Calu3 (cell line): ENCODE data around the gene NISCH. TPM values are rescaled to one million over a fixed set of nuclear protein-coding genes. Genes with fewer than 3 reads are reported as not detected.

Experiments
- BruUV-seq: library from RNA; stranded (reverse); fragments of 400-500 nt; replicated peaks from 2 replicates; lab custom pipeline; 2021; lab: Mats Ljungman, UMichigan
- CTCF ChIA-PET: fragments of 300-600 bp; sonication (Branson Sonifier 250); formaldehyde crosslinking; loops from one replicate; lab custom pipeline; 2022; ENCODE audit warnings: antibody characterized with exemption; lab: Charles Lee
- DNase-seq: peaks from one replicate; pipeline ENCODE4 v3.0.0; 2022
- H3K27ac Mint-ChIP-seq: one replicate; pipeline ENCODE4 v1.8.0; 2022; ENCODE audit warnings: mixed read lengths; ENCODE audit not compliant: unreplicated experiment
- H3K27me3 Mint-ChIP-seq: one replicate; pipeline ENCODE4 v1.8.0; 2022; ENCODE audit warnings: mixed read lengths; ENCODE audit not compliant: unreplicated experiment
- H3K36me3 Mint-ChIP-seq: one replicate; pipeline ENCODE4 v1.8.0; 2022; ENCODE audit warnings: mild to moderate bottlenecking, moderate library complexity, mixed read lengths; ENCODE audit not compliant: insufficient read depth, unreplicated experiment
- H3K4me1 Mint-ChIP-seq: one replicate; pipeline ENCODE4 v1.8.0; 2022; ENCODE audit warnings: mild to moderate bottlenecking, low read depth, mixed read lengths; ENCODE audit not compliant: unreplicated experiment
- H3K4me3 Mint-ChIP-seq: one replicate; pipeline ENCODE4 v1.8.0; 2022; ENCODE audit warnings: mild to moderate bottlenecking, low read depth, moderate library complexity, mixed read lengths; ENCODE audit not compliant: unreplicated experiment
- H3K9me3 Mint-ChIP-seq: one replicate; pipeline ENCODE4 v1.8.0; 2022; ENCODE audit warnings: low read depth, mixed read lengths; ENCODE audit not compliant: unreplicated experiment
- intact Hi-C: fragments of 100-400 bp; cut with micrococcal nuclease; formaldehyde crosslinking; loops from one replicate; pipeline ENCODE4 v1.10.0; 2022; ENCODE audit not compliant: unreplicated experiment
- total RNA-seq: library from RNA; stranded (reverse); gene quantifications from 2 replicates; pipeline ENCODE4 v1.2.3, GENCODE V29; 2022
- TF ChIP-seq, protein P1 (sequence below): fragments of 200-600 bp; IDR thresholded peaks from one replicate; pipeline ENCODE4 v1.8.0; 2022; ENCODE audit warnings: antibody characterized with exemption; ENCODE audit not compliant: unreplicated experiment

Gene NISCH
- total RNA-seq, 1 experiment from 2014 or later, result 58.6 TPM

DNA sequence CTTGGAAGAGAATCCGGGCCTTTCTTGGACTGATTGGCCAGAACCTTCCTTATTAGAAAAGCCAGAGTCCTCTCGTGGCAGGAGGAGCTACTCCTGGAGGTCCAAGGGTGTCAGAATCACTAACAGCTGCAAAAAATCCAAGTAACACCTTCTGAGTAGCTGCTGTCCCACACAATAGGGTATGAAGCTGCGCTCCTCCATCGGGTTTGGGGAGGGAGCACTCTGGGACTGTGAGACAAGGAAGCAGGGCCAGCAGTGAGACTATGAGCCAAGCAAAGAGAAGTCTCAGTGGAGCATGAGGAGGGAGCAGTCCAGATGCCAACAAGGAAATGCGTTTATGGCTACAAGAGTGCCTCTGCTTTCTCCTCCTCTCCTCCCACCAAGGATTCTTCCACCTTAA is 32.2 kb upstream of the NISCH start:
- CTCF ChIA-PET, result interaction anchor here (0.6 kb wide), 1 partner anchor 122 kb away, joined by 3 read pairs; no protein-coding TSS in a partner anchor
- no peaks in the 10 kb centered on the region for H3K9me3 Mint-ChIP-seq
- no peaks in the 10 kb centered on the region for H3K36me3 Mint-ChIP-seq
- BruUV-seq, result no TSS peak
- H3K27me3 Mint-ChIP-seq, result peaks cover 34% of the 10 kb centered on the region
- TF ChIP-seq, protein P1, sequence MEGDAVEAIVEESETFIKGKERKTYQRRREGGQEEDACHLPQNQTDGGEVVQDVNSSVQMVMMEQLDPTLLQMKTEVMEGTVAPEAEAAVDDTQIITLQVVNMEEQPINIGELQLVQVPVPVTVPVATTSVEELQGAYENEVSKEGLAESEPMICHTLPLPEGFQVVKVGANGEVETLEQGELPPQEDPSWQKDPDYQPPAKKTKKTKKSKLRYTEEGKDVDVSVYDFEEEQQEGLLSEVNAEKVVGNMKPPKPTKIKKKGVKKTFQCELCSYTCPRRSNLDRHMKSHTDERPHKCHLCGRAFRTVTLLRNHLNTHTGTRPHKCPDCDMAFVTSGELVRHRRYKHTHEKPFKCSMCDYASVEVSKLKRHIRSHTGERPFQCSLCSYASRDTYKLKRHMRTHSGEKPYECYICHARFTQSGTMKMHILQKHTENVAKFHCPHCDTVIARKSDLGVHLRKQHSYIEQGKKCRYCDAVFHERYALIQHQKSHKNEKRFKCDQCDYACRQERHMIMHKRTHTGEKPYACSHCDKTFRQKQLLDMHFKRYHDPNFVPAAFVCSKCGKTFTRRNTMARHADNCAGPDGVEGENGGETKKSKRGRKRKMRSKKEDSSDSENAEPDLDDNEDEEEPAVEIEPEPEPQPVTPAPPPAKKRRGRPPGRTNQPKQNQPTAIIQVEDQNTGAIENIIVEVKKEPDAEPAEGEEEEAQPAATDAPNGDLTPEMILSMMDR, result no peak
- intact Hi-C loops, result no loop called here
- no peak overlapping the region for H3K4me3 Mint-ChIP-seq
- DNase-seq, result no peak
- no peaks in the 10 kb centered on the region for H3K4me1 Mint-ChIP-seq
- H3K27ac Mint-ChIP-seq, result no peak overlapping the region

DNA sequence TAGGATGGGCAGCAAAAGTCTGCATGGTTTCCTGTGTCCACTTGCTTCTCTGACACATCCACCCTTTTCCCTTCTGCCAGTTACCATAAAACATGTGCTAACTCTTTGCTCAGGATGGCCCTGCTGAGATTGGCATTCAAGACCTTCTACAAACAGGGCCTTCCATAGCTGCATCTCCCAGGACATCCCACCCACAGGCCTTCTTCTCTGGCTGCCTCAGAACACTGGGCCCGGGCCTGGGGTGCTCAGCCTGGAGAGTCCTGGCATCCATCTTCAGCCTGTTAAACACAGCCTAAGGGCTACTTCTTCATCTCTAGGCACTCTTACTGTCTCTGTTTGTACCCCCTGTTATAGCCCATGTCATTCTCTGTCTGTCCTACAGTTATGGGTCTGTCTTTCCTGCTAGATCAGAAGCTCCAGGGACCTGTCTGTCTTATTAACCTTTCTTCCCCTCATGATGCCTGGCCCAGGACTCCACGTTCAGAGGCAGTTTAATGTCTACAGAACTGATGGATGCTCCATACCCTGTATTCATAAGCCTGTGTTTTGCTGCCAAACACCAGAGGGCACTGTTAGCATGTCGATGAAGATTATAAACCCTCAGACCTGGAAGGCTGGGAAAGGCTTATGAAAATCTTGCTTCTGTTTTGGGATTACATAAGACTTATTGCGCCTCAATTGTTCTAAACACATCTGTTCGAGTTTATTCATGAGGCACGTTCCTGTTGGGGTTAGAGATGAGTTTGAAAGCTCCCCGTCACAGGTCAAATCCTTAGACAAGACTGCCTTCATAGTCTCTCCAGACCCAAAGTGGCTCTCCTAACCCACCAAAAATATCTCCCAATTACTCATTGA is 27.0 kb upstream of the NISCH start:
- intact Hi-C loops, result loop anchor here (1.0 to 5.0 kb wide), 2 partner anchors 19 to 254 kb away; no protein-coding TSS in a partner anchor
- no peaks in the 10 kb centered on the region for H3K4me1 Mint-ChIP-seq
- H3K27ac Mint-ChIP-seq, result no peak overlapping the region
- no peaks in the 10 kb centered on the region for H3K36me3 Mint-ChIP-seq
- BruUV-seq, result no TSS peak
- no peaks in the 10 kb centered on the region for H3K9me3 Mint-ChIP-seq
- no peak overlapping the region for H3K4me3 Mint-ChIP-seq
- peaks cover 37% of the 10 kb centered on the region for H3K27me3 Mint-ChIP-seq
- peak; percentile 63 for DNase-seq
- CTCF ChIA-PET, result interaction anchor here (0.6 to 3.0 kb wide), 2 partner anchors 19 to 139 kb away, joined by 3 to 20 read pairs; no protein-coding TSS in a partner anchor
- TF ChIP-seq, protein P1, result peak; percentile 35

- TF ChIP-seq, protein P1, result no peak
- Mint-ChIP-seq H3K4me3 (no peak overlapping the region), H3K27me3 (peaks cover 43% of the 10 kb centered on the region), H3K27ac (no peak overlapping the region), H3K9me3 (no peaks in the 10 kb centered on the region), H3K36me3 (no peaks in the 10 kb centered on the region), H3K4me1 (no peaks in the 10 kb centered on the region)
- no TSS peak for BruUV-seq
- intact Hi-C loops, result loop anchor here (5.0 kb wide), 1 partner anchor 253 kb away; no protein-coding TSS in a partner anchor
- CTCF ChIA-PET, result no interaction called here
- no peak for DNase-seq
Observed at GRCh38 chr3:52429031-52429430, 26.4 kb upstream of the NISCH start.

DNA sequence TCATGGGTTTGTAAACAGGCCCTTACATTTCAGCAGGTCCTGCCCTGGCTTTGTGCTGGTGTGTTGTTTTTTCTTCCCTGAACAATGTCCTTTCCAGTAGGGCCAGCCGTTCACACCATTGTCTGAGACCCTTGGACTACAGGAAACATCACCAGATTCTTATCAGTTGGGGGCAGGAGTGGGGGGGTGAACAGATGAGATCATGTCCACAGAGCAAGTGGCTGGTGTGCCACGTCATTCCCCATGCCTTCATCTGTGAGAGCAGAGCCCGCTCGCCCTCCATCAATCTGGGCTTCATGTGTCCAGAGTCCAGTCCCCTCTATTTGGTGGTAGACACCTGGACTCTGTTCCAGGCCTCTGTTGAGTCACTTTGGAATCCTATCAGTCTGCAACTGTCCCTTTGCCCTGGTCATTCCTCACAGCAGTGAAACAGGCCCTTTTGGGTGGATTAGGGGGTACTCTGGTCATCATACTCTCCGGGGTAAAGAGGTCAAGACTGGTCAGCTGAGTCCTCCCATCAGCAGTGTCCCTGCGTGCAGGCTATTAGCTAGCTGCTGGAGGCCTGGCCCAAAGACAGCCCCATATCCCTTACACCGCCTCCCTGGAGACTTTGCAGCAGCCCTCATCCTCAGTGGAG is 25.5 kb upstream of the NISCH start:
- no TSS peak for BruUV-seq
- DNase-seq, result no peak
- H3K36me3 Mint-ChIP-seq, result no peaks in the 10 kb centered on the region
- H3K27me3 Mint-ChIP-seq, result peaks cover 50% of the 10 kb centered on the region
- TF ChIP-seq, protein P1, result no peak
- H3K27ac Mint-ChIP-seq, result no peak overlapping the region
- no peaks in the 10 kb centered on the region for H3K4me1 Mint-ChIP-seq
- no peaks in the 10 kb centered on the region for H3K9me3 Mint-ChIP-seq
- no peak overlapping the region for H3K4me3 Mint-ChIP-seq
- intact Hi-C loops, result loop anchor here (5.0 kb wide), 1 partner anchor 252 kb away; no protein-coding TSS in a partner anchor
- CTCF ChIA-PET, result no interaction called here
